Articular chondrocyte of knee joint (primary cell): Measurements from ENCODE around the gene PGD. TPM values are rescaled to one million over a fixed set of nuclear protein-coding genes. Genes with fewer than 3 reads are reported as not detected.

ENCODE experiments used
- total RNA-seq: library from RNA; depleted of rRNA; stranded (reverse); fragments of >200 nt; gene quantifications from 2 replicates; pipeline ENCODE4 v1.2.3, GENCODE V29; 2012

Gene PGD
- total RNA-seq: 169 and 200 TPM in 2 replicates

GRCh38 chr1:10398734-10399443 is at the start of gene PGD:
Gene PGD, plus strand, starts transcription at chr1:10399064. Its CDS starts 54 bp downstream, at chr1:10399118.

GRCh38 chr1:10430216-10431069 is 31.6 kb downstream of the PGD start, which contains the start of gene CENPS:
Gene CENPS, plus strand, starts transcription at chr1:10430433. Its CDS starts 85 bp downstream, at chr1:10430518.

GRCh38 chr1:10449751-10450150 is 50.9 kb downstream of the PGD start, which contains the start of gene CORT:
Gene CORT, plus strand, starts transcription at chr1:10450031. Its CDS starts 193 bp downstream, at chr1:10450224.

Other genes with a start within 250 kb of the PGD start
- 42.1 and 45.5 TPM in 2 replicates for gene KIF1B, start 188.5 kb upstream of the PGD start, total RNA-seq
- 18.6 and 20.0 TPM in 2 replicates for gene CENPS, start 31.4 kb downstream of the PGD start, total RNA-seq
- gene CORT, start 51.0 kb downstream of the PGD start, total RNA-seq: 0.26 and 0.32 TPM in 2 replicates
- 30.4 and 32.4 TPM in 2 replicates for gene DFFA, start 73.5 kb downstream of the PGD start, total RNA-seq
- 12.8 and 14.0 TPM in 2 replicates for gene PEX14, start 75.9 kb downstream of the PGD start, total RNA-seq